Vagina (tissue), 2 donors: ENCODE data around the gene EPB41L2. TPM values are rescaled to one million over a fixed set of nuclear protein-coding genes. Genes with fewer than 3 reads are reported as not detected.
"Not testable (repeated sequence)": the region's sequence is repeated elsewhere in the genome, so short reads cannot be mapped to it uniquely, and the experiment has no call there.

Experiments
- DNase-seq, 2 donors: peaks; one replicate each; pipeline ENCODE4 v3.0.0-alpha.2; 2017; ENCODE audit errors: extremely low spot score in 2 of 2
- H3K27ac ChIP-seq: fragments of 200-600 bp; sonication (generic); one replicate; pipeline ENCODE4 v1.5.1; 2019
- H3K27me3 ChIP-seq: fragments of 200-600 bp; sonication (generic); one replicate; pipeline ENCODE4 v1.5.1; 2019
- H3K36me3 ChIP-seq, 2 donors: fragments of 200-600 bp; sonication (generic); one replicate each; pipeline ENCODE4 v1.5.1; 2017 to 2019
- H3K4me1 ChIP-seq: fragments of 200-600 bp; sonication (generic); one replicate; pipeline ENCODE4 v1.5.1; 2019
- H3K4me3 ChIP-seq, 2 donors: fragments of 200-600 bp; sonication (generic); 1 replicate in 1 of 2; 2 replicates in 1 of 2; pipeline ENCODE4 v1.5.1; 2016 to 2019
- H3K9me3 ChIP-seq: fragments of 200-600 bp; sonication (generic); one replicate; pipeline ENCODE4 v1.5.1; 2019
- POLR2A ChIP-seq, 2 donors: fragments of 450-650 bp; IDR thresholded peaks; one replicate each; pipeline ENCODE4 v1.6.1; 2017; ENCODE audit warnings: antibody characterized with exemption in 2 of 2, mild to moderate bottlenecking in 2 of 2, moderate library complexity in 2 of 2
- POLR2AphosphoS5 ChIP-seq, 2 donors: sonication (generic); formaldehyde crosslinking; IDR thresholded peaks; one replicate each; pipeline ENCODE4 v1.9.0; 2017; ENCODE audit warnings: antibody characterized with exemption in 2 of 2, mild to moderate bottlenecking in 2 of 2, low read depth in 1 of 2; ENCODE audit not compliant: insufficient read depth in 1 of 2
- intact Hi-C: fragments of 100-400 bp; cut with DNase I; formaldehyde crosslinking; loops from one replicate; pipeline ENCODE4 v1.15.1; 2023
- total RNA-seq: library from RNA; depleted of rRNA; stranded (reverse); fragments of >200 nt; gene quantifications from one replicate; pipeline ENCODE4 v1.2.3, GENCODE V29; 2016
- TF ChIP-seq, protein P1 (sequence below), 3 experiments: fragments of 450-650 bp in 2 of 3; fragments of 200-600 bp in 1 of 3; sonication (generic) in 1 of 3; IDR thresholded peaks; one replicate each; pipeline ENCODE4 v1.5.1; 2017 to 2019; ENCODE audit warnings: antibody characterized with exemption in 3 of 3, mild to moderate bottlenecking in 2 of 3, moderate library complexity in 2 of 3

The EPB41L2 gene
- total RNA-seq, 1 donor from 2014 or later: 96.7 TPM

DNA sequence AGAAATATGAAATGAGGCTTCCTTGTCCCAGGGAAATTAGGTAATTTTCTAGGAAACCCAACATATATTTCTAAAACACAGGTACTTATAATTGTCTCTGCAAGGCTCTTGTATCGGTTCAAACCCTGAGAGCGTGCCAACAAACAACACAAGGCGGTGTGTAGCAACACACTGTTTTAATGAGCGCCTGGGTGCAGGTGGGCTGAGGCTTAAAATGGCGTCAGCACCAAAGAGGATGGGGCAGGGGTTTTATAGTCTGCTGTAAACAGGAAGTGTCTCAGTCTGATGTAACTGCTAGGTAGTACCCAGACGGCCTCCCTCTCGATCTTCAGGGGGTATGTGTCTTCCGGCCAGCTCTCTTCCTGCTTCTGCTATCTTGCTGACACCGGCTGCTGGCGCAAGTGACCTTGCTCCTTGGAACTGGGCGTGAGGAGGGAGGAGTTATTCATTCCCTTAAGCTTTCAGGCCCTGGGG, 69.7 kb downstream of the EPB41L2 start:
- Histone ChIP-seq H3K27ac (no peak overlapping the region), H3K4me3 (no peak overlapping the region), H3K4me1 (peaks cover 9% of the 10 kb centered on the region), H3K9me3 (no peaks in the 10 kb centered on the region), H3K36me3 (no peaks in the 10 kb centered on the region), H3K27me3 (no peaks in the 10 kb centered on the region)
- intact Hi-C loops: no loop called here
- no peak for DNase-seq
- TF ChIP-seq, protein P1, sequence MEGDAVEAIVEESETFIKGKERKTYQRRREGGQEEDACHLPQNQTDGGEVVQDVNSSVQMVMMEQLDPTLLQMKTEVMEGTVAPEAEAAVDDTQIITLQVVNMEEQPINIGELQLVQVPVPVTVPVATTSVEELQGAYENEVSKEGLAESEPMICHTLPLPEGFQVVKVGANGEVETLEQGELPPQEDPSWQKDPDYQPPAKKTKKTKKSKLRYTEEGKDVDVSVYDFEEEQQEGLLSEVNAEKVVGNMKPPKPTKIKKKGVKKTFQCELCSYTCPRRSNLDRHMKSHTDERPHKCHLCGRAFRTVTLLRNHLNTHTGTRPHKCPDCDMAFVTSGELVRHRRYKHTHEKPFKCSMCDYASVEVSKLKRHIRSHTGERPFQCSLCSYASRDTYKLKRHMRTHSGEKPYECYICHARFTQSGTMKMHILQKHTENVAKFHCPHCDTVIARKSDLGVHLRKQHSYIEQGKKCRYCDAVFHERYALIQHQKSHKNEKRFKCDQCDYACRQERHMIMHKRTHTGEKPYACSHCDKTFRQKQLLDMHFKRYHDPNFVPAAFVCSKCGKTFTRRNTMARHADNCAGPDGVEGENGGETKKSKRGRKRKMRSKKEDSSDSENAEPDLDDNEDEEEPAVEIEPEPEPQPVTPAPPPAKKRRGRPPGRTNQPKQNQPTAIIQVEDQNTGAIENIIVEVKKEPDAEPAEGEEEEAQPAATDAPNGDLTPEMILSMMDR (IDR thresholded peaks at IDR 0.05): no peak
- TF ChIP-seq POLR2A (IDR thresholded peaks at IDR 0.05): no peak
- TF ChIP-seq POLR2AphosphoS5 (IDR thresholded peaks at IDR 0.05; ENCODE audit: insufficient read depth in 1 of 2, low read depth in 1 of 2): no peak

DNA sequence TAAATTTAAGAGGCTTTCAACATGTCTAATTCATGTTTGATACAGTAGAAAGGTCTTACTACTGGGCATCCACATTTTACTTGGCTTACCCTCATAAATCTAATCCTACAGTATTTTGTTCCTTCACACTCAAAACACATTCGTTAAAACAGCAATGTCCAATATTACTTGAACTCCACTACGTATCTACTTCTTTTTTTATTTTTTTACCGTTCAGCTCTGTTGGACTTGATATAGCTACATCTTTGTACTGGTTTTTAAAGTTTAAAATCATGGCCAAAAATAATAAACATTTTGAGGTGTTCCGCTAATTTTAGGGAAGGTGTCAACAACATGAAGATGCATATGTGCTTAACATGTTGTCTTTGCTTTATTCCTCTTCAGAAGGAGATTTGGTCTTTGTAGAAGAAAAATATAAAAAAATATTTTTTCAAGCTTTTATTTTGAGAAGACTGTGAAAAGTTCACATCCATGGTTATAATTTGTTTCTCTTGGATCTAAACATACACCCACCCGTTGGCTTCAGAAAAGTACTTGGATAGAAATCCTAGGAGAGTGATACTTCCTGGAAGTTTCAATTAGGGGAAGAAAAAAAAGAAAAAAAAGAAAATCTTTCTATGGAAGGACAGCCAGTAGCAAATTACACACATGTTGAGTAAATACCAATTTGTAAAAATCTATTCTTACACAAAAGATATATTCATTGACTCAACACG, 71.5 kb downstream of the EPB41L2 start:
- H3K9me3 ChIP-seq: no peaks in the 10 kb centered on the region
- intact Hi-C loops: no loop called here
- H3K27ac ChIP-seq: no peak overlapping the region
- no peak overlapping the region for H3K4me3 ChIP-seq
- TF ChIP-seq POLR2AphosphoS5 (IDR thresholded peaks at IDR 0.05; ENCODE audit: insufficient read depth in 1 of 2, low read depth in 1 of 2) (no peak), POLR2A (IDR thresholded peaks at IDR 0.05) (no peak)
- TF ChIP-seq, protein P1 (IDR thresholded peaks at IDR 0.05): no peak
- no peaks in the 10 kb centered on the region for H3K4me1 ChIP-seq
- DNase-seq: no peak
- H3K36me3 ChIP-seq: no peaks in the 10 kb centered on the region
- H3K27me3 ChIP-seq: no peaks in the 10 kb centered on the region

DNA sequence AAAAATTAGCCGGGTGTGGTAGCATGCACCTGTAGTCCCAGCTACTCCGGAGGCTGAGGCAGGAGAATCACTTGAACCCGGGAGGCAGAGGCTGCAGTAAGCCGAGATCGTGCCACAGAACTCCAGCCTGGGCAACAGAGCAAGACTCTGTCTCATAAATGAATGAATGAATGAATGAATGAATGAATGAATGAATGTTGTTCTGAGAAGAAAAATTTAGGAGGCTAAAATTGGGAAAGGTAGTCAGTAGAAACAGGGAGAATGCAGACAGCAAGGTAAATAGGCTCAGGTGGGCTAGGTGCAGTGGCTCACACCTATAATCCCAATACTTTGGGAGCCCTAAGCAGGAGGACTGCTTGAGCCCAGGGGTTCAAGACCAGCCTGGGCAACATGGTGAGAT, 75.5 kb downstream of the EPB41L2 start:
- H3K36me3 ChIP-seq, H3K27ac ChIP-seq, H3K27me3 ChIP-seq, H3K4me1 ChIP-seq, intact Hi-C loops, H3K4me3 ChIP-seq, DNase-seq, H3K9me3 ChIP-seq: not testable (repeated sequence)

DNA sequence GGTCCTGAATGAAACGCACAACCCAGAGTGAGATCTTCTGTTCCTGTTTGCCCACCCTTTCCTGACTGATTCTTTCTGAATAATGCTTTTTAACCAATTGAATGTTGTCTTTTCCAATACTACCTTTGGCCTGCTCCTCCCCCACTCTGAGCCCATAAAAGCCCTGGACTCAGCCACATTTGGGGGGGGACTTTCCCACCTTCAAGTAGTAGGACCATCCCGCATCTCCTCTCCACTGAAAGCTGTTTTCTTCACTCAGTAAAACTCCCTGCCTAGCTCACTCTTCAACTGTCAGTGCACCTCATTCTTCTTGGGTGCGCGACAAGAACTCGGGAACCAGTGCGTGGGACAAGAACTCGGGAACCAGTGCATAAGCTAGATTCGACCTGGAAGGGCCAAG, 77.9 kb downstream of the EPB41L2 start:
- no peaks in the 10 kb centered on the region for H3K27me3 ChIP-seq
- H3K9me3 ChIP-seq: no peaks in the 10 kb centered on the region
- no peak overlapping the region for H3K4me3 ChIP-seq
- no peak for TF ChIP-seq POLR2A (IDR thresholded peaks at IDR 0.05)
- TF ChIP-seq, protein P1 (IDR thresholded peaks at IDR 0.05): no peak
- TF ChIP-seq POLR2AphosphoS5 (IDR thresholded peaks at IDR 0.05; ENCODE audit: insufficient read depth in 1 of 2, low read depth in 1 of 2): no peak
- no peaks in the 10 kb centered on the region for H3K36me3 ChIP-seq
- intact Hi-C loops: no loop called here
- no peak overlapping the region for H3K27ac ChIP-seq
- H3K4me1 ChIP-seq: peaks cover 16% of the 10 kb centered on the region
- DNase-seq: no peak

DNA sequence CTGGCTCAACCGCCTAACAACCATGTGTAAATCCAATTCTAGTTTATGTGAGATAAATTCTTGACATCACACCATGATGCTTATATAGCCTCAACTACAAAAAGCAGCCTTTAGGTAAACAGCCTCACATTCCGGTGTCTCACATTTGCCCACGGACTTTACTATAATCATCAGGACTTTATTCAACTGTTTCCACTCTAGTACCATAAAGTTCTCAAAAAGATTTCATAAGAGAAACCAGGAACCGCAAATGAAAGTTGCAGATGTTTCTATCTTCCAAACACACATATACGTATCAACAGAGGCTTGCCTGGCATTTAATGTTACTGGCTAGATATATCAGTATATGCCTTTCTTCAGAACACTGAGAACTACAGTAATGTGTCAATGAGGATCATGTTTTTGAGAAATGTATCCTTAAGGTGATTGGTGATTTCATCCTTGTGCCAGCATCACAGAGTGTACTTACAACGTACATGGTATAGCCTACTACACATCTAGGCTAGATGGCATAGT, 80.0 kb downstream of the EPB41L2 start:
- Histone ChIP-seq H3K9me3 (no peaks in the 10 kb centered on the region), H3K27me3 (no peaks in the 10 kb centered on the region), H3K4me3 (no peak overlapping the region), H3K4me1 (peaks cover 16% of the 10 kb centered on the region), H3K36me3 (no peaks in the 10 kb centered on the region), H3K27ac (no peak overlapping the region)
- no peak for DNase-seq
- intact Hi-C loops: no loop called here
- TF ChIP-seq POLR2AphosphoS5 (IDR thresholded peaks at IDR 0.05; ENCODE audit: insufficient read depth in 1 of 2, low read depth in 1 of 2): no peak
- TF ChIP-seq, protein P1 (IDR thresholded peaks at IDR 0.05): no peak
- no peak for TF ChIP-seq POLR2A (IDR thresholded peaks at IDR 0.05)
